Heart left ventricle (tissue), 13 donors: Measurements from ENCODE around the gene MYOF.

Source experiments
- POLR2A ChIP-seq, 2 donors: fragments of 450-650 bp; IDR thresholded peaks; one replicate each; pipeline ENCODE4 v1.6.1; 2017; ENCODE audit warnings: antibody characterized with exemption in 2 of 2, mild to moderate bottlenecking in 2 of 2, moderate library complexity in 2 of 2
- TF ChIP-seq, protein P1 (sequence below), 12 donors: fragments of 200-600 bp; sonication (generic) in 4 of 12; IDR thresholded peaks; one replicate each; pipeline versions ENCODE4 v1.5.0 to v1.8.0; 2018 to 2022; ENCODE audit warnings: antibody characterized with exemption in 12 of 12, mild to moderate bottlenecking in 5 of 12
- donor health status: ischemic (EF 13 %, LVEDD 7.1; RV severe dilation, severe dysfunction).
- donor health status: DM: no; HTN: yes; CAD: no.
- donor health status: DM: no; HTN: no; CAD: no.
- donor health status: ischemic (EF 25% LVEDD 6.9; RV normal size, moderate dysfunction).
- donor health status: ischemic (EF 25% LVEDD 5.7; RV mildly dilated, moderate dysfunction).
- donor health status: ischemic (EF 35%, LVEDD 5.7; RV mildly dilated, moderate dysfunction).
- donor health status: nonischemic (EF 11% LVEDD 7.7; RV severe dilation, severe dysfunction).
- donor health status: DM: yes; HTN: yes; CAD: no.
- donor health status: PGD.
- donor health status: ischemic (EF 29% LVEDD 5.4; RV normal size, mild dysfunction).
- donor health status: nonischemic (EF 23%, LVEDD 6.1; RV moderate dilation, normal function).

DNA sequence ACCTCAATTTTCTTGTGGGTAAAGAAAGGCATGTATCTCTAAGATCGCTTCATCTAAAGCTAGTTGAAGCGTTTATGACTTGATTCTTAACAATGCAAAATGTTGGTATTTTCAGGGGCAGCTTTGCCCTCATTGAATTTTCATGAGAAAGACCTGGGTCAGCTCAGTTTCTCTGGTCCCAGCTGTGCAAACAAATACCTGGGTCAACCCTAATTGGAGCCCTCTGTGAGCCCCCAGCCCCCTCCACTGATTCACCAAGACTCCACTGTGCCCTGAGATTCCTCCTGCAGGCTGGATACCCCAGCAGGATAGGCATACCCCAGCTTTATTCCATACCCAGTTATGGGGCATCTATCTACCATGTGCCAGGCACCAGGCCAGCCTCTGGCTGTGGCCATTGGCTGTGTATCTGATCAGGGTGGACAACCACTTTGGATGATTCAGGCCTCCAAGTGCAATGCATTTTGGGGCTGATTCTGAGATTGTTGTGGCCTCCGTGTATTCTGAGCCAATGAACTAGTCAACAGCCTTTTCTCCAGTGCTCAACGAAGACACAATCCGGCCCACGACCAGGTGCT is 201.9 kb downstream of the MYOF start:
- TF ChIP-seq, protein P1, sequence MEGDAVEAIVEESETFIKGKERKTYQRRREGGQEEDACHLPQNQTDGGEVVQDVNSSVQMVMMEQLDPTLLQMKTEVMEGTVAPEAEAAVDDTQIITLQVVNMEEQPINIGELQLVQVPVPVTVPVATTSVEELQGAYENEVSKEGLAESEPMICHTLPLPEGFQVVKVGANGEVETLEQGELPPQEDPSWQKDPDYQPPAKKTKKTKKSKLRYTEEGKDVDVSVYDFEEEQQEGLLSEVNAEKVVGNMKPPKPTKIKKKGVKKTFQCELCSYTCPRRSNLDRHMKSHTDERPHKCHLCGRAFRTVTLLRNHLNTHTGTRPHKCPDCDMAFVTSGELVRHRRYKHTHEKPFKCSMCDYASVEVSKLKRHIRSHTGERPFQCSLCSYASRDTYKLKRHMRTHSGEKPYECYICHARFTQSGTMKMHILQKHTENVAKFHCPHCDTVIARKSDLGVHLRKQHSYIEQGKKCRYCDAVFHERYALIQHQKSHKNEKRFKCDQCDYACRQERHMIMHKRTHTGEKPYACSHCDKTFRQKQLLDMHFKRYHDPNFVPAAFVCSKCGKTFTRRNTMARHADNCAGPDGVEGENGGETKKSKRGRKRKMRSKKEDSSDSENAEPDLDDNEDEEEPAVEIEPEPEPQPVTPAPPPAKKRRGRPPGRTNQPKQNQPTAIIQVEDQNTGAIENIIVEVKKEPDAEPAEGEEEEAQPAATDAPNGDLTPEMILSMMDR (IDR thresholded peaks at IDR 0.05): no peak
- no peak for TF ChIP-seq POLR2A (IDR thresholded peaks at IDR 0.05)
